GM12878 (cell line): ENCODE data around the gene CACHD1. TPM values are rescaled to one million over a fixed set of nuclear protein-coding genes. Genes with fewer than 3 reads are reported as not detected.

Experiments
- ATAC-seq: fragments of 200-7000 bp; cut with Tn5 transposase; 3 replicates; pipeline ENCODE4 v1.9.1; 2020; ENCODE audit warnings: mild to moderate bottlenecking, moderate library complexity
- BruUV-seq: library from RNA; stranded (reverse); fragments of 400-500 nt; replicated peaks from 2 replicates; lab custom pipeline; 2021; lab: Mats Ljungman, UMichigan
- CTCF ChIA-PET: fragments of 300-600 bp; sonication (Branson Sonifier 250); formaldehyde crosslinking; extraction: SDS; loops from one replicate; lab custom pipeline; 2021; ENCODE audit warnings: inconsistent platforms; lab: Yijun Ruan, JAX
- POLR2A ChIA-PET: fragments of 350-600 bp; formaldehyde crosslinking; extraction: SDS; loops from one replicate; lab custom pipeline; 2021; ENCODE audit warnings: inconsistent platforms; lab: Charles Lee
- RAD21 ChIA-PET: fragments of 300-600 bp; sonication (Branson Sonifier 250); formaldehyde crosslinking; loops from one replicate; lab custom pipeline; 2023; ENCODE audit warnings: antibody characterized with exemption; ENCODE audit not compliant: unreplicated experiment; lab: Charles Lee
- SMC1A ChIA-PET: fragments of 300-600 bp; sonication (Branson Sonifier 250); formaldehyde crosslinking; loops from one replicate; lab custom pipeline; 2023; ENCODE audit not compliant: unreplicated experiment, uncharacterized antibody; lab: Charles Lee
- DNase-seq: peaks from one replicate; pipeline ENCODE4 v3.0.0-alpha.2; 2011; ENCODE audit warnings: low read depth, low spot score
- FAIRE-seq: peaks from 3 replicates; lab custom pipeline; 2011; peaks lifted over from hg19 to GRCh38; lab: Jason Lieb, UNC
- H2AFZ ChIP-seq: 2 replicates; pipeline ENCODE4 v1.6.0; 2011; ENCODE audit warnings: low read depth, low read length, control low read depth; ENCODE audit not compliant: control insufficient read depth
- H3K27ac ChIP-seq: 2 replicates; pipeline ENCODE4 v1.5.1; 2011; ENCODE audit warnings: control low read depth; ENCODE audit not compliant: control insufficient read depth, insufficient read depth
- H3K27me3 ChIP-seq, 2 experiments: replicated peaks in 1 of 2; 2 replicates each; pipeline versions ENCODE4 v1.6.0 to v1.6.1; 2011; ENCODE audit warnings: low read length in 1 of 2; ENCODE audit not compliant: control insufficient read depth in 2 of 2, insufficient read depth in 2 of 2
- H3K36me3 ChIP-seq, 2 experiments: 2 replicates each; pipeline ENCODE4 v1.5.1; 2011; ENCODE audit warnings: low read length in 1 of 2; ENCODE audit not compliant: control insufficient read depth in 2 of 2, insufficient read depth in 2 of 2
- H3K4me1 ChIP-seq: 2 replicates; pipeline ENCODE4 v1.6.1; 2011; ENCODE audit warnings: mild to moderate bottlenecking, low read length, moderate library complexity, mixed read lengths; ENCODE audit not compliant: control insufficient read depth, insufficient read depth
- H3K4me2 ChIP-seq: 2 replicates; pipeline ENCODE4 v1.6.0; 2011; ENCODE audit warnings: control low read depth; ENCODE audit not compliant: control insufficient read depth, insufficient read depth
- H3K4me3 ChIP-seq: fragments of 200-600 bp; sonication (generic); 2 replicates; pipeline ENCODE4 v1.5.1; 2016
- H3K79me2 ChIP-seq: 2 replicates; pipeline ENCODE4 v1.6.0; 2011; ENCODE audit warnings: low read length; ENCODE audit not compliant: control insufficient read depth, insufficient read depth
- H3K9ac ChIP-seq: 2 replicates; pipeline ENCODE4 v1.8.0; 2011; ENCODE audit warnings: low read length, control low read depth, mixed read lengths; ENCODE audit not compliant: control insufficient read depth, insufficient read depth
- H3K9me3 ChIP-seq: replicated peaks from 3 replicates; pipeline ENCODE4 v1.5.1; 2011; ENCODE audit warnings: mild to moderate bottlenecking, low read length; ENCODE audit not compliant: control insufficient read depth, insufficient read depth
- H4K20me1 ChIP-seq: 2 replicates; pipeline ENCODE4 v1.6.0; 2011; ENCODE audit not compliant: control insufficient read depth, insufficient read depth
- CHD4 ChIP-seq: fragments of 200-600 bp; sonication (generic); IDR thresholded peaks from 2 replicates; pipeline ENCODE4 v1.6.1; 2016; ENCODE audit warnings: mild to moderate bottlenecking
- FOXK2 ChIP-seq: fragments of 450-650 bp; IDR thresholded peaks from 2 replicates; pipeline ENCODE4 v1.6.1; 2017; ENCODE audit warnings: mild to moderate bottlenecking, moderate library complexity
- GABPA ChIP-seq: IDR thresholded peaks from 2 replicates; pipeline ENCODE4 v1.6.1; 2014; ENCODE audit warnings: antibody characterized with exemption, low read depth, mild to moderate bottlenecking, inconsistent platforms
- POLR2A ChIP-seq: IDR thresholded peaks from 2 replicates; pipeline ENCODE4 v1.6.1; 2011; ENCODE audit warnings: low read depth, mild to moderate bottlenecking, low read length
- RELA ChIP-seq: fragments of 450-650 bp; IDR thresholded peaks from 2 replicates; pipeline ENCODE4 v1.8.0; 2014; ENCODE audit warnings: borderline replicate concordance; ENCODE audit not compliant: partially characterized antibody
- SMAD5 ChIP-seq: IDR thresholded peaks from 2 replicates; pipeline ENCODE4 v1.6.1; 2016; ENCODE audit warnings: antibody characterized with exemption, low read depth
- SREBF2 ChIP-seq: IDR thresholded peaks from 2 replicates; pipeline ENCODE4 v1.6.1; 2012; ENCODE audit warnings: mild to moderate bottlenecking, low read length
- SUPT20H ChIP-seq: IDR thresholded peaks from 2 replicates; pipeline ENCODE4 v1.6.1; 2011; ENCODE audit warnings: low read depth, mild to moderate bottlenecking, low read length, moderate library complexity, borderline replicate concordance; ENCODE audit not compliant: control insufficient read depth
- ZNF24 ChIP-seq: fragments of 450-650 bp; IDR thresholded peaks from 2 replicates; pipeline ENCODE4 v1.6.1; 2017; ENCODE audit warnings: antibody characterized with exemption, mild to moderate bottlenecking
- ZZZ3 ChIP-seq: IDR thresholded peaks from 2 replicates; pipeline ENCODE4 v1.6.1; 2011; ENCODE audit warnings: low read depth; ENCODE audit not compliant: control insufficient read depth, insufficient read length
- WGBS: methylation state at CpG from one replicate; pipeline ENCODE4 v1.1.6; 2016; ENCODE audit warnings: low lambda C conversion rate; ENCODE audit not compliant: insufficient replicate concordance, insufficient coverage; ENCODE audit errors: missing lambda C conversion rate; 5-methylcytosine and 5-hydroxymethylcytosine counted together
- in situ Hi-C: fragments of 300-500 bp; cut with MboI; formaldehyde crosslinking; loops from 9 replicates; pipeline ENCODE4 v1.14.3; 2018; ENCODE audit warnings: mixed read lengths
- intact Hi-C: fragments of 100-400 bp; cut with micrococcal nuclease; formaldehyde crosslinking; loops from one replicate; pipeline ENCODE4 v1.14.2; 2022; ENCODE audit not compliant: unreplicated experiment
- polyA plus RNA-seq, 11 experiments: library from polyadenylated mRNA; depleted of rRNA in 4 of 11; unstranded in 6 of 11; stranded (reverse) in 5 of 11; fragments of >200 nt; fragmentation: Nextera tagmentation in 4 of 11; fragmentation: Illumina TruSeq in 1 of 11; extraction: Ambion mirVana in 4 of 11; extraction: Trizol in 1 of 11; gene quantifications; 1 replicate in 1 of 11; 2 replicates in 10 of 11; pipeline versions ENCODE4 v1.2.1 to v1.2.3, GENCODE V29; 2011 to 2016; ENCODE audit warnings: inconsistent platforms in 2 of 11, missing spikeins in 2 of 11, low read depth in 1 of 11
- total RNA-seq, 4 experiments: library from RNA; depleted of rRNA in 3 of 4; stranded (reverse); fragments of >200 nt in 3 of 4; fragmentation: Illumina TruSeq in 1 of 4; extraction: Trizol in 1 of 4; gene quantifications; 2 replicates each; pipeline versions ENCODE4 v1.2.1 to v1.2.3, GENCODE V29; 2013 to 2021
- TF ChIP-seq, protein P1 (sequence below): fragments of 150-350 bp; IDR thresholded peaks from 2 replicates; pipeline ENCODE4 v1.6.1; 2014; ENCODE audit warnings: mild to moderate bottlenecking, low read depth, low read length
- TF ChIP-seq, protein P2 (sequence below): fragments of 450-650 bp; IDR thresholded peaks from 2 replicates; pipeline ENCODE4 v1.6.1; 2016; ENCODE audit warnings: mild to moderate bottlenecking

Gene CACHD1
- total and polyA plus RNA-seq, 10 of the 15 experiments (the other 5 are each of a cell fraction or from before 2014, with no cell fraction given): 0.03 TPM; not detected in 9

DNA sequence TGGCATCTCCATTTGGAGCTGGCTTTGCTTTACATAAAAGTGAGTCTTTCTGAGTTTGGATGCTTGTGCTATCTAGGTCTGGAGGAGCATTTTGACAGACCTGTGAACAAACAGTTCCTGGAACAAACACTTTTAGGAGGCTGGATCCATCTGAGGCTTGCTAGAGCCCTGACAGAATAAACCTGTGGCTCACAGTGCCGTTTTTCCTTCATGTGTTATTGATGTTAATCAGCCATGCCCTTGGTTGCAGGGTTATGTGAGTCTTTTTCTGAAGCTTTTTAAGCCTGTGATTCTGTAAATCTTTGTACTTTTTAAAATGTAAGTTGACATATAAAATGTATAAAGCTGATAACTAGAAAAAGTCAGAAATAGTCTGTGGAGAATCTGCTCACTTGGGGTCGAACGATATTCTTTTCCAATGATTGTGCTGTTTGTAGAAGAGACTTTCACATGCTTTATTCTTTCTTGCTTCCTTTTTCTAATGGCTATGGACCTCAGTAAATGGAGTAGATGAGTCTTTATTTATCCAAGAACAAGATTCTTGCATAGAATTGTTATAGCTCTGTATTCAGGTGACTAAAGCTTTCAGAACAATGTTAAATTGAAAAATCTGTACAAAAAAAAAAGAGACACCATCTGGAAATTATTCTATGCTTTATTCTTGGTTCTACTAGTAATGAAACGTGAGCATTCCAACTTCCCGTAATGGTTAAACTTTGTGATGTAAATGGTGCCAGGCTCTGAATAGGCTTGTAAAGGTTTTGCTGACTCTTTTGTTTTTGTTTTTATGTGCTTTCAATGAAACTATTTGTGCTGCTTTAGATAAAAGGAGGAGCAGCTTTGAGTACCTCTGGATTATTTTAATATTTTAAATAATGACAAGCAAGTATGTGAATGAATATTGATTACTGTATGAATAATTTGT, 53.7 kb downstream of the CACHD1 start:
- H3K4me1 ChIP-seq: no peaks in the 10 kb centered on the region
- ChIA-PET SMC1A (no interaction called here), RAD21 (no interaction called here), CTCF (no interaction called here), POLR2A (no interaction called here)
- H2AFZ ChIP-seq: no peak overlapping the region
- no peaks in the 10 kb centered on the region; a peak in 1 of 4 replicates for H3K27me3 ChIP-seq
- intact Hi-C loops: no loop called here
- no peak overlapping the region for H3K27ac ChIP-seq
- no peak overlapping the region for H3K4me3 ChIP-seq
- no peak for FAIRE-seq
- H3K9ac ChIP-seq: no peak overlapping the region
- BruUV-seq: no TSS peak
- no peak overlapping the region for H3K4me2 ChIP-seq
- H4K20me1 ChIP-seq: no peaks in the 10 kb centered on the region
- DNase-seq: no peak
- no peaks in the 10 kb centered on the region for H3K79me2 ChIP-seq
- ATAC-seq: no peak
- in situ Hi-C loops: no loop called here
- no peak for TF ChIP-seq POLR2A
- no peak for TF ChIP-seq RELA
- TF ChIP-seq, protein P1, sequence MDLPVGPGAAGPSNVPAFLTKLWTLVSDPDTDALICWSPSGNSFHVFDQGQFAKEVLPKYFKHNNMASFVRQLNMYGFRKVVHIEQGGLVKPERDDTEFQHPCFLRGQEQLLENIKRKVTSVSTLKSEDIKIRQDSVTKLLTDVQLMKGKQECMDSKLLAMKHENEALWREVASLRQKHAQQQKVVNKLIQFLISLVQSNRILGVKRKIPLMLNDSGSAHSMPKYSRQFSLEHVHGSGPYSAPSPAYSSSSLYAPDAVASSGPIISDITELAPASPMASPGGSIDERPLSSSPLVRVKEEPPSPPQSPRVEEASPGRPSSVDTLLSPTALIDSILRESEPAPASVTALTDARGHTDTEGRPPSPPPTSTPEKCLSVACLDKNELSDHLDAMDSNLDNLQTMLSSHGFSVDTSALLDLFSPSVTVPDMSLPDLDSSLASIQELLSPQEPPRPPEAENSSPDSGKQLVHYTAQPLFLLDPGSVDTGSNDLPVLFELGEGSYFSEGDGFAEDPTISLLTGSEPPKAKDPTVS: no peak
- no peak for TF ChIP-seq SUPT20H
- no peak for TF ChIP-seq FOXK2
- no peak for TF ChIP-seq SMAD5
- no peak for TF ChIP-seq CHD4
- no peak for TF ChIP-seq GABPA
- no peak for TF ChIP-seq ZZZ3
- no peak for TF ChIP-seq SREBF2
- TF ChIP-seq ZNF24: no peak
- TF ChIP-seq, protein P2, sequence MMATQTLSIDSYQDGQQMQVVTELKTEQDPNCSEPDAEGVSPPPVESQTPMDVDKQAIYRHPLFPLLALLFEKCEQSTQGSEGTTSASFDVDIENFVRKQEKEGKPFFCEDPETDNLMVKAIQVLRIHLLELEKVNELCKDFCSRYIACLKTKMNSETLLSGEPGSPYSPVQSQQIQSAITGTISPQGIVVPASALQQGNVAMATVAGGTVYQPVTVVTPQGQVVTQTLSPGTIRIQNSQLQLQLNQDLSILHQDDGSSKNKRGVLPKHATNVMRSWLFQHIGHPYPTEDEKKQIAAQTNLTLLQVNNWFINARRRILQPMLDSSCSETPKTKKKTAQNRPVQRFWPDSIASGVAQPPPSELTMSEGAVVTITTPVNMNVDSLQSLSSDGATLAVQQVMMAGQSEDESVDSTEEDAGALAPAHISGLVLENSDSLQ: no peak
- TF ChIP-seq, all 136 proteins: peak for 0
- Histone ChIP-seq H3K36me3 (no peaks in the 10 kb centered on the region), H3K9me3 (no peaks in the 10 kb centered on the region)
- 31% methylated on average over 5 of the region's 5 CpGs for WGBS
